ENCODE data around the gene ARHGAP31. TPM values are rescaled to one million over a fixed set of nuclear protein-coding genes. Genes with fewer than 3 reads are reported as not detected.
"Not testable (repeated sequence)": the region's sequence is repeated elsewhere in the genome, so short reads cannot be mapped to it uniquely, and the experiment has no call there.

ARHGAP31 gene
- total and polyA plus RNA-seq, 2 of the 8 experiments (the other 6 are each of a cell fraction or from before 2014, with no cell fraction given), result 1.1 to 7.6 TPM

GRCh38 chr3:119261055-119261454, 33.1 kb upstream of the ARHGAP31 start (continued):
- TF ChIP-seq, protein P1, sequence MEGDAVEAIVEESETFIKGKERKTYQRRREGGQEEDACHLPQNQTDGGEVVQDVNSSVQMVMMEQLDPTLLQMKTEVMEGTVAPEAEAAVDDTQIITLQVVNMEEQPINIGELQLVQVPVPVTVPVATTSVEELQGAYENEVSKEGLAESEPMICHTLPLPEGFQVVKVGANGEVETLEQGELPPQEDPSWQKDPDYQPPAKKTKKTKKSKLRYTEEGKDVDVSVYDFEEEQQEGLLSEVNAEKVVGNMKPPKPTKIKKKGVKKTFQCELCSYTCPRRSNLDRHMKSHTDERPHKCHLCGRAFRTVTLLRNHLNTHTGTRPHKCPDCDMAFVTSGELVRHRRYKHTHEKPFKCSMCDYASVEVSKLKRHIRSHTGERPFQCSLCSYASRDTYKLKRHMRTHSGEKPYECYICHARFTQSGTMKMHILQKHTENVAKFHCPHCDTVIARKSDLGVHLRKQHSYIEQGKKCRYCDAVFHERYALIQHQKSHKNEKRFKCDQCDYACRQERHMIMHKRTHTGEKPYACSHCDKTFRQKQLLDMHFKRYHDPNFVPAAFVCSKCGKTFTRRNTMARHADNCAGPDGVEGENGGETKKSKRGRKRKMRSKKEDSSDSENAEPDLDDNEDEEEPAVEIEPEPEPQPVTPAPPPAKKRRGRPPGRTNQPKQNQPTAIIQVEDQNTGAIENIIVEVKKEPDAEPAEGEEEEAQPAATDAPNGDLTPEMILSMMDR (IDR thresholded peaks at IDR 0.05; ENCODE audit: control extremely low read depth in 1 of 3, insufficient read depth in 1 of 3, low read depth in 1 of 3, low read length in 3 of 3), result no peak
- TF ChIP-seq PHF8 (conservative IDR thresholded peaks at IDR 0.05; ENCODE audit: low read depth, low read length) (no peak), JUND (IDR thresholded peaks at IDR 0.05; ENCODE audit: low read length) (no peak), TBP (IDR thresholded peaks at IDR 0.05; ENCODE audit: low read depth, low read length) (no peak), SP2 (IDR thresholded peaks at IDR 0.05; ENCODE audit: low read length) (no peak), SUZ12 (IDR thresholded peaks at IDR 0.05; ENCODE audit: low read length) (no peak)

GRCh38 chr3:119270212-119270611, 24.0 kb upstream of the ARHGAP31 start:
- H3K79me1 ChIP-seq (ENCODE audit: low read depth, low read length); H3K14ac ChIP-seq (ENCODE audit: insufficient read length); H3K4me1 ChIP-seq (replicated peaks in 1 of 4; ENCODE audit: control insufficient read depth in 3 of 4, insufficient read depth in 4 of 4, low read length in 3 of 4); H2BK12ac ChIP-seq (ENCODE audit: low read depth, low read length); H2AK5ac ChIP-seq (ENCODE audit: low read depth, low read length); H3K27me3 ChIP-seq (replicated peaks in 1 of 4; ENCODE audit: control insufficient read depth in 3 of 4, extremely low read depth in 1 of 4, insufficient read depth in 3 of 4, low read length in 3 of 4); H3K27ac ChIP-seq (ENCODE audit: low read depth, low read length); H3K56ac ChIP-seq (replicated peaks; ENCODE audit: insufficient read length, low read depth, low read length); H3K23ac ChIP-seq (ENCODE audit: insufficient read length); H2BK5ac ChIP-seq (ENCODE audit: low read depth, low read length); H4K91ac ChIP-seq (replicated peaks; ENCODE audit: insufficient read length, low read length); H3K18ac ChIP-seq (ENCODE audit: extremely low read depth, low read length); H3K36me3 ChIP-seq (ENCODE audit: control insufficient read depth in 2 of 4, insufficient read depth in 4 of 4, low read length in 3 of 4); H3K23me2 ChIP-seq (ENCODE audit: low read depth, low read length); H3K79me2 ChIP-seq (ENCODE audit: control insufficient read depth in 1 of 2, insufficient read depth in 2 of 2, low read length in 2 of 2); H4K8ac ChIP-seq (ENCODE audit: extremely low read depth, insufficient read depth, low read length); DNase-seq (ENCODE audit: low read depth in 1 of 2, low spot score in 2 of 2); H3K4ac ChIP-seq (replicated peaks; ENCODE audit: insufficient read length, low read depth, low read length); FAIRE-seq; H2BK20ac ChIP-seq (ENCODE audit: low read length); H4K5ac ChIP-seq (ENCODE audit: insufficient read length, low read depth, low read length); H4K20me1 ChIP-seq (replicated peaks in 1 of 2; ENCODE audit: control insufficient read depth in 1 of 2, insufficient read depth in 2 of 2, low read length in 2 of 2); H2AFZ ChIP-seq (ENCODE audit: low read length); H3K9ac ChIP-seq (replicated peaks in 1 of 4; ENCODE audit: extremely low read depth in 1 of 4, low read depth in 3 of 4, low read length in 3 of 4); H2BK120ac ChIP-seq (replicated peaks; ENCODE audit: low read depth, low read length); H2BK15ac ChIP-seq (ENCODE audit: low read length); H3K4me3 ChIP-seq (ENCODE audit: extremely low read depth in 1 of 4, insufficient read depth in 2 of 4, low read depth in 3 of 4, low read length in 4 of 4); H3K4me2 ChIP-seq (ENCODE audit: insufficient read depth in 1 of 2, low read depth in 2 of 2, low read length in 2 of 2); H3K9me3 ChIP-seq (ENCODE audit: insufficient read depth in 2 of 2, low read depth in 1 of 2, low read length in 1 of 2): not testable (repeated sequence)
- ChIA-PET POLR2A (ENCODE audit: partially characterized antibody) (interaction anchor here (0.6 to 2.1 kb wide), 2 partner anchors 30 to 160 kb away, joined by 4 to 6 read pairs; partner anchors contain the start of gene B4GALT4), CTCF (ENCODE audit: partially characterized antibody) (interaction anchor here (0.7 kb wide), 2 partner anchors 231 to 316 kb away, joined by 3 read pairs; no protein-coding TSS in a partner anchor)
- 84% methylated on average over 2 of the region's 2 CpGs; no CpG with 5 or more reads in 1 of the 2 experiments for WGBS, 2 experiments (ENCODE audit: extremely low coverage in 1 of 2, insufficient coverage in 1 of 2, insufficient read length in 1 of 2, insufficient replicate concordance in 2 of 2, low coverage in 1 of 2, low lambda C conversion rate in 2 of 2, missing lambda C conversion rate in 1 of 2)

Data from H1 (cell line).